Measurements from ENCODE around the gene ZBTB1. TPM values are rescaled to one million over a fixed set of nuclear protein-coding genes. Genes with fewer than 3 reads are reported as not detected.

The ZBTB1 gene
- total and polyA plus RNA-seq, 9 of the 15 experiments (the other 6 are each of a cell fraction or from before 2014, with no cell fraction given) = 2.3 to 16.5 (median 9.0) TPM

DNA sequence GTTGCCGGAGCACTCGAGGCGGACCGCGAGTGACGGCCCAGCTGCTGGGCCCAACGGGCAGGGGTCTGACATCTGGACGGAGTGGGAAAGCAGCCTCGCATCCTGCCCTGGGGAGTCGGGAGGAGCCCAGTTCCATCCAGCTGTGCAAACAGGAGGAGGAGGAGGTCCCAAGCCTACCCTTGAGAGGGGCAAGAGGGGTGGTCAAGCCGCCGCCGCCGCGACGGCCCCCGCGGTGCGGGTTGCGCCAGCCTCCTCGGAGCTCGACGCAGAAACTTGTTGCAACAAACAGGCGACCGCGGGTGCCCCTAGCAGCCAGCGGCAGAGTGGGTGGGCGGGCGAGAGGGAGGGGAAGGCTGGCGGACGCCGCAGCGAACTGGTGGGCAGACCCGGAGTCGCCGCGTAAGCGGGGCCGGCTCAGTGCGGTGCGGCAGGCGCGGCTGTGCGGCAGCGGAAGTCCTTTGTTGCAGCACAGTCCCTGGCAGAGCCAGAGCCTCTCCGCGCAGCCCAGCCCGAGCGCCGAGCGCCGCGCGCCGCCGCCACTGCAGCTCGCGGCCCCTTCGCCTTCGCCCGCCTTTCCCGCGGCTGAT, at the start of gene ZBTB1 (continued):
- TF ChIP-seq NCOA1 (IDR thresholded peaks at IDR 0.05; ENCODE audit: low read depth) (no peak), CAMTA2 (CRISPR knock-in tag; conservative IDR thresholded peaks at IDR 0.05) (no peak), FOXA3 (CRISPR knock-in tag; conservative IDR thresholded peaks at IDR 0.05 in 1 of 2, IDR thresholded peaks at IDR 0.05 in 1 of 2) (peak; percentile 74 to 95), DNMT1 (IDR thresholded peaks at IDR 0.05) (no peak), EGR1 (conservative IDR thresholded peaks at IDR 0.05) (peak; percentile 68), KAT7 (CRISPR knock-in tag; IDR thresholded peaks at IDR 0.05; ENCODE audit: borderline replicate concordance) (no peak), GABPB1 (CRISPR knock-in tag; IDR thresholded peaks at IDR 0.05) (0 out of 2 replicates have a peak, but pooled peaks have one; percentile 50), CREB1 (IDR thresholded peaks at IDR 0.05) (0 out of 2 replicates have a peak, but pooled peaks have one; percentile 8), CREB1 (CRISPR knock-in tag; IDR thresholded peaks at IDR 0.05) (no peak), ZNF57 (CRISPR knock-in tag; IDR thresholded peaks at IDR 0.05) (no peak), NEUROD1 (IDR thresholded peaks at IDR 0.05; ENCODE audit: borderline replicate concordance, low read depth, low read length, partially characterized antibody) (no peak), STAT5A (IDR thresholded peaks at IDR 0.05; ENCODE audit: borderline replicate concordance, low read length) (no peak)
- TF ChIP-seq, protein P1, sequence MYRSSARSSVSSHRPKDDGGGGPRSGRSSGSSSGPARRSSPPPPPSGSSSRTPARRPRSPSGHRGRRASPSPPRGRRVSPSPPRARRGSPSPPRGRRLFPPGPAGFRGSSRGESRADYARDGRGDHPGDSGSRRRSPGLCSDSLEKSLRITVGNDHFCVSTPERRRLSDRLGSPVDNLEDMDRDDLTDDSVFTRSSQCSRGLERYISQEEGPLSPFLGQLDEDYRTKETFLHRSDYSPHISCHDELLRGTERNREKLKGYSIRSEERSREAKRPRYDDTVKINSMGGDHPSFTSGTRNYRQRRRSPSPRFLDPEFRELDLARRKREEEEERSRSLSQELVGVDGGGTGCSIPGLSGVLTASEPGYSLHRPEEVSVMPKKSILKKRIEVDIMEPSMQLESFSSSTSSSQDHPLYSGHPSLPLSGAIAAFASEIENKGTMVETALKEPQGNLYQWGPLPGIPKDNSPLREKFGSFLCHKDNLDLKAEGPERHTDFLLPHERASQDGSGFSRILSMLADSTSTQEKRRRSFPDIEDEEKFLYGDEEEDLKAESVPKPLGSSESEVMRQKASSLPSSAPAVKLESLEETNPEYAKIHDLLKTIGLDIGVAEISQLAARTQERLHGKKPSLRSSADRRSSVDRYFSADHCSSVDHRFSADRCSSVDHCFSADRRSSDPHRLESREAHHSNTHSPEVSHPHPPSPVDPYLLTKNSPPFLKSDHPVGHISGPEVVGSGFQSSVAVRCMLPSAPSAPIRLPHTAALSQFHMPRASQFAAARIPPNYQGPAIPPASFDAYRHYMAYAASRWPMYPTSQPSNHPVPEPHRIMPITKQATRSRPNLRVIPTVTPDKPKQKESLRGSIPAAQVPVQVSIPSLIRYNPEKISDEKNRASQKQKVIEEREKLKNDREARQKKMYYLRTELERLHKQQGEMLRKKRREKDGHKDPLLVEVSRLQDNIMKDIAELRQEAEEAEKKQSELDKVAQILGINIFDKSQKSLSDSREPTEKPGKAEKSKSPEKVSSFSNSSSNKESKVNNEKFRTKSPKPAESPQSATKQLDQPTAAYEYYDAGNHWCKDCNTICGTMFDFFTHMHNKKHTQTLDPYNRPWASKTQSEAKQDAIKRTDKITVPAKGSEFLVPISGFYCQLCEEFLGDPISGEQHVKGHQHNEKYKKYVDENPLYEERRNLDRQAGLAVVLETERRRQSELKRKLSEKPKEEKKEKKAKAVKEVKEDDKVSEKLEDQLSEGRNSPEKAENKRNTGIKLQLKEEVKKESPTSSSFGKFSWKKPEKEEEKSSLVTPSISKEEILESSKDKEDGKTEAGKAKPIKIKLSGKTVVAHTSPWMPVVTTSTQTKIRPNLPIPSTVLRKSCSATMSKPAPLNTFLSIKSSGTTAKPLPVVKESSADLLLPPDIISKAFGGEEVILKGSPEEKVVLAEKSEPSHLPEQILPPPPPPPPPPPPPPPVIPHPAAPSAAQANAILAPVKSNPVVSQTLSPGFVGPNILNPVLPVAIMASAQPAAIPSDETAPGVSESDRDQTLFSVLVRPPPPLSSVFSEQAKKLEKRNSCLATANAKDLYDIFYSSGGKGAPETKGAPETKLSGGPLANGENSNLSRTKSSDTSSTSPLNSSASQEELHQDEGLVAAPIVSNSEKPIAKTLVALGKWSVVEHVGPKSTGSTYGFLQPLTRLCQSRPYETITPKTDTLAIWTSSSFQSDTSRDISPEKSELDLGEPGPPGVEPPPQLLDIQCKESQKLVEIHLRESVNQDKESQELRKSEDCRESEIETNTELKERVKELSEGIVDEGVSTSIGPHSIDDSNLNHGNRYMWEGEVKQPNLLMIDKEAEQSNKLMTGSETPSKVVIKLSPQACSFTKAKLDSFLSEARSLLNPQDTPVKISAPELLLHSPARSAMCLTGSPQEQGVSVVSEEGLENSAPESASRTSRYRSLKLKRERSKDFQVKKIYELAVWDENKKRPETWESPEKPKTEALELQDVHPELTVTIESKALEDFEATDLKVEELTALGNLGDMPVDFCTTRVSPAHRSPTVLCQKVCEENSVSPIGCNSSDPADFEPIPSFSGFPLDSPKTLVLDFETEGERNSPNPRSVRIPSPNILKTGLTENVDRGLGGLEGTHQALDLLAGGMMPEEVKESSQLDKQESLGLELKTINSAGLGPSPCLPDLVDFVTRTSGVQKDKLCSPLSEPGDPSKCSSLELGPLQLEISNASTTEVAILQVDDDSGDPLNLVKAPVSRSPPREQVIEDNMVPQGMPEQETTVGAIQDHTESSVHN (IDR thresholded peaks at IDR 0.05; ENCODE audit: borderline replicate concordance in 1 of 2, low read depth in 1 of 2) = no peak
- TF ChIP-seq, protein P2, sequence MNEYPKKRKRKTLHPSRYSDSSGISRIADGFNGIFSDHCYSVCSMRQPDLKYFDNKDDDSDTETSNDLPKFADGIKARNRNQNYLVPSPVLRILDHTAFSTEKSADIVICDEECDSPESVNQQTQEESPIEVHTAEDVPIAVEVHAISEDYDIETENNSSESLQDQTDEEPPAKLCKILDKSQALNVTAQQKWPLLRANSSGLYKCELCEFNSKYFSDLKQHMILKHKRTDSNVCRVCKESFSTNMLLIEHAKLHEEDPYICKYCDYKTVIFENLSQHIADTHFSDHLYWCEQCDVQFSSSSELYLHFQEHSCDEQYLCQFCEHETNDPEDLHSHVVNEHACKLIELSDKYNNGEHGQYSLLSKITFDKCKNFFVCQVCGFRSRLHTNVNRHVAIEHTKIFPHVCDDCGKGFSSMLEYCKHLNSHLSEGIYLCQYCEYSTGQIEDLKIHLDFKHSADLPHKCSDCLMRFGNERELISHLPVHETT (CRISPR knock-in tag; conservative IDR thresholded peaks at IDR 0.05 in 1 of 2, IDR thresholded peaks at IDR 0.05 in 1 of 2) = no peak
- TF ChIP-seq, protein P3, sequence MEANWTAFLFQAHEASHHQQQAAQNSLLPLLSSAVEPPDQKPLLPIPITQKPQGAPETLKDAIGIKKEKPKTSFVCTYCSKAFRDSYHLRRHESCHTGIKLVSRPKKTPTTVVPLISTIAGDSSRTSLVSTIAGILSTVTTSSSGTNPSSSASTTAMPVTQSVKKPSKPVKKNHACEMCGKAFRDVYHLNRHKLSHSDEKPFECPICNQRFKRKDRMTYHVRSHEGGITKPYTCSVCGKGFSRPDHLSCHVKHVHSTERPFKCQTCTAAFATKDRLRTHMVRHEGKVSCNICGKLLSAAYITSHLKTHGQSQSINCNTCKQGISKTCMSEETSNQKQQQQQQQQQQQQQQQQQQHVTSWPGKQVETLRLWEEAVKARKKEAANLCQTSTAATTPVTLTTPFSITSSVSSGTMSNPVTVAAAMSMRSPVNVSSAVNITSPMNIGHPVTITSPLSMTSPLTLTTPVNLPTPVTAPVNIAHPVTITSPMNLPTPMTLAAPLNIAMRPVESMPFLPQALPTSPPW (CRISPR knock-in tag; IDR thresholded peaks at IDR 0.05) = peak; percentile 8
- TF ChIP-seq, protein P4, sequence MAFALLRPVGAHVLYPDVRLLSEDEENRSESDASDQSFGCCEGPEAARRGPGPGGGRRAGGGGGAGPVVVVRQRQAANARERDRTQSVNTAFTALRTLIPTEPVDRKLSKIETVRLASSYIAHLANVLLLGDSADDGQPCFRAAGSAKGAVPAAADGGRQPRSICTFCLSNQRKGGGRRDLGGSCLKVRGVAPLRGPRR (CRISPR knock-in tag; IDR thresholded peaks at IDR 0.05) = no peak
